NCI-H1105 (cell line): ENCODE measurements around the gene MEPE.

Experiments
- DNase-seq: peaks from one replicate; lab custom pipeline; 2025; lab: John Stamatoyannopoulos, UW

Gene MEPE

GRCh38 chr4:87832669-87833068 is at the start of gene MEPE:
Gene MEPE (plus strand): TSS chr4:87832969. CDS start chr4:87834715, 1,746 bp downstream.
- no peak for DNase-seq

- DNase-seq = no peak
Measured at GRCh38 chr4:87783781-87784180, 49.0 kb upstream of the MEPE start.

- no peak for DNase-seq
Measured at GRCh38 chr4:87785731-87786509, 46.8 kb upstream of the MEPE start.

GRCh38 chr4:87799301-87800113 is 33.3 kb upstream of the MEPE start, which contains the start of gene IBSP:
Gene IBSP (plus strand): TSS chr4:87799554. CDS start chr4:87802362, 2,808 bp downstream.
- DNase-seq = no peak

GRCh38 chr4:87802858-87803257 is 29.9 kb upstream of the MEPE start:
- DNase-seq = no peak

- DNase-seq = no peak
Measured at GRCh38 chr4:87803421-87803820, 29.3 kb upstream of the MEPE start.

GRCh38 chr4:87804871-87805270 is 27.9 kb upstream of the MEPE start:
- no peak for DNase-seq

GRCh38 chr4:87805971-87806370 is 26.8 kb upstream of the MEPE start:
- DNase-seq = no peak

- DNase-seq = no peak
Measured at GRCh38 chr4:87806520-87806919, 26.2 kb upstream of the MEPE start.

- DNase-seq = no peak
Measured at GRCh38 chr4:87807402-87807801, 25.4 kb upstream of the MEPE start.

GRCh38 chr4:87811977-87812376 is 20.8 kb upstream of the MEPE start:
- no peak for DNase-seq

- no peak for DNase-seq
Measured at GRCh38 chr4:87819281-87819919, 13.4 kb upstream of the MEPE start.

GRCh38 chr4:87823200-87823599 is 9.6 kb upstream of the MEPE start:
- no peak for DNase-seq

GRCh38 chr4:87823724-87824123 is 9.0 kb upstream of the MEPE start:
- no peak for DNase-seq

- no peak for DNase-seq
Measured at GRCh38 chr4:87824352-87824751, 8.4 kb upstream of the MEPE start.

- no peak for DNase-seq
Measured at GRCh38 chr4:87834401-87834800, 1.6 kb downstream of the MEPE start.

- no peak for DNase-seq
Measured at GRCh38 chr4:87835197-87835596, 2.4 kb downstream of the MEPE start.

- no peak for DNase-seq
Measured at GRCh38 chr4:87835743-87836142, 3.0 kb downstream of the MEPE start.

- DNase-seq = no peak
Measured at GRCh38 chr4:87838205-87838604, 5.4 kb downstream of the MEPE start.

GRCh38 chr4:87838890-87839591 is 6.3 kb downstream of the MEPE start:
- DNase-seq = peak; percentile 1

- DNase-seq = no peak
Measured at GRCh38 chr4:87839592-87839946, 6.8 kb downstream of the MEPE start.

- no peak for DNase-seq
Measured at GRCh38 chr4:87840149-87840548, 7.4 kb downstream of the MEPE start.
